Measurements from ENCODE around the gene C1QTNF8. TPM values are rescaled to one million over a fixed set of nuclear protein-coding genes. Genes with fewer than 3 reads are reported as not detected.

C1QTNF8 gene
- total and polyA plus RNA-seq, 11 donors, result not detected

DNA sequence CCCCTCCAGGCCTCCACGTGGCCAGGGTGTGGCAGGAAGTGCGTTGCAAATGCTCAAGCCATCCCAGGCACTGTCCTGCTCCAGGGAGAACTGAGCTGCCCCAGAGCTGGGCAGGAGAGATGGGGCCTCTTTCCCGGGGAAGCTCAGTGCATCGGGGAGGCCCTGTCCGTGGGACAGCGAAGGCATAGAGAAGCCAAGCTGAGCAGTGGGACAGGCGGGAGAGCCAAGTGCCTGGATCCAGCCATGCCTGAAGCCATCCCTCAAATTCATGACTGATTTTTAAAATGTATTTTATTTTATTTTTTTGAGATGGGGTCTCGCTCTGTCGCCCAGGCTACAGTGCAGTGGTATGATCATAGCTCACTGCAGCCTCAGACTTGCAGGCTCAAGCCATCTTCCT lies 48.9 kb downstream of the C1QTNF8 start:
- Histone ChIP-seq H3K4me1 (peaks cover 0 to 37% (median 2%) of the 10 kb centered on the region in 12 donors), H3K9me3 (peaks cover 0 to 1% (median 0%) of the 10 kb centered on the region in 12 donors), H3K27me3 (peaks cover 11 to 60% (median 28%) of the 10 kb centered on the region in 9 donors), H3K4me3 (no peak overlapping the region), H3K36me3 (no peaks in the 10 kb centered on the region), H3K27ac (no peak overlapping the region)
- no peak for ATAC-seq
- no peak for DNase-seq
- 82 to 87% (median 82%) methylated on average over 8 to 9 of the region's 9 CpGs for WGBS, 4 donors
- intact Hi-C loops (cut with DNase I), result no loop called here
- TF ChIP-seq POLR2A (IDR thresholded peaks at IDR 0.05), result no peak
- TF ChIP-seq, protein P1, sequence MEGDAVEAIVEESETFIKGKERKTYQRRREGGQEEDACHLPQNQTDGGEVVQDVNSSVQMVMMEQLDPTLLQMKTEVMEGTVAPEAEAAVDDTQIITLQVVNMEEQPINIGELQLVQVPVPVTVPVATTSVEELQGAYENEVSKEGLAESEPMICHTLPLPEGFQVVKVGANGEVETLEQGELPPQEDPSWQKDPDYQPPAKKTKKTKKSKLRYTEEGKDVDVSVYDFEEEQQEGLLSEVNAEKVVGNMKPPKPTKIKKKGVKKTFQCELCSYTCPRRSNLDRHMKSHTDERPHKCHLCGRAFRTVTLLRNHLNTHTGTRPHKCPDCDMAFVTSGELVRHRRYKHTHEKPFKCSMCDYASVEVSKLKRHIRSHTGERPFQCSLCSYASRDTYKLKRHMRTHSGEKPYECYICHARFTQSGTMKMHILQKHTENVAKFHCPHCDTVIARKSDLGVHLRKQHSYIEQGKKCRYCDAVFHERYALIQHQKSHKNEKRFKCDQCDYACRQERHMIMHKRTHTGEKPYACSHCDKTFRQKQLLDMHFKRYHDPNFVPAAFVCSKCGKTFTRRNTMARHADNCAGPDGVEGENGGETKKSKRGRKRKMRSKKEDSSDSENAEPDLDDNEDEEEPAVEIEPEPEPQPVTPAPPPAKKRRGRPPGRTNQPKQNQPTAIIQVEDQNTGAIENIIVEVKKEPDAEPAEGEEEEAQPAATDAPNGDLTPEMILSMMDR (IDR thresholded peaks at IDR 0.05), result no peak

DNA sequence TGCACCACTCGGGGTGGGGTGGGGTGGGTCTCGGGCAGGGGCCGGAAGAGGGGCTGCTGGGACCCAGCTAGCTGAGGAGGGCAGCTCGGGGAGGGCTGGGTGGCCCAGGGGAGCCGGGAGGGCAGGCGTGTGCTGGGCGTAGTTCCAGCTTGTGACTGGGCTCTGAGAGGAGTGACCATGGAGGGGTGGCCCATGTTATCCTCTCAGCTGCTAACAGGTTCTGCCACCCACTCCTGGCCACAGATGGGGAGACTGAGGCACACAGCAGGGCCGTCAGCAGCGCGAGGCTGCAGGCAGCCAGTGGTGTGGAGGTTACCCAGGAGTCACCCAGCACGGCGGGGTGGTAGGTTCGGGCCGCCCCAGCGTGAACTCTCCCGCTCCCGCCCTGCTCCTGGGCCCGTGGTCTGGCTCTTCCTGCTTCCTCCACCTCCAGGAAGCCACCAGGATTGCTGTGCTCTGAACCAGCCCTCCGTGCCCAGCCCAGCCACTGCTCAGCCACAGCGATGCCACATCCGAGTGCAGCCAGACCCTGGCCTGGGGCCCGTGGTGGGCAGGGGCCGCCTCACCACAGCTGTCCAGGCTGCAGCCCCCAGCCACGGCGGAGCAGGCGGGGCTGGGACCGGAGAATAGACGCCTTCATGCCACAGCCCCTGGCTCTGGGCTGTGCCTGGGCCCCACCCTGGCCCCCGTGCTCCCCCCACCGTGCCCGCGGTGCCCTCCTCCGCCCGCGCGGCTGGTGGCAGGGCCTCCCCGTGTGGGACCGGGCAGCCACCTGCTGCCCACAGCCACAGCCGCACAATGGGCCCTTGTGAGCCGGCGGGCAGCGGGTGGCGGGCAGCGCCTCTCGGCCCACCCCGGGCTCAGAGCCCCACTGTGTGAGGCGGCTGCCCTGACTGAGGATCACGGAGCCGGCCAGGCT lies 49.8 kb downstream of the C1QTNF8 start:
- DNase-seq, result no peak
- H3K27me3 ChIP-seq, result peaks cover 11 to 64% (median 28%) of the 10 kb centered on the region in 9 donors
- WGBS, 4 donors, result 74 to 81% (median 76%) methylated on average over 22 to 49 of the region's 49 CpGs

DNA sequence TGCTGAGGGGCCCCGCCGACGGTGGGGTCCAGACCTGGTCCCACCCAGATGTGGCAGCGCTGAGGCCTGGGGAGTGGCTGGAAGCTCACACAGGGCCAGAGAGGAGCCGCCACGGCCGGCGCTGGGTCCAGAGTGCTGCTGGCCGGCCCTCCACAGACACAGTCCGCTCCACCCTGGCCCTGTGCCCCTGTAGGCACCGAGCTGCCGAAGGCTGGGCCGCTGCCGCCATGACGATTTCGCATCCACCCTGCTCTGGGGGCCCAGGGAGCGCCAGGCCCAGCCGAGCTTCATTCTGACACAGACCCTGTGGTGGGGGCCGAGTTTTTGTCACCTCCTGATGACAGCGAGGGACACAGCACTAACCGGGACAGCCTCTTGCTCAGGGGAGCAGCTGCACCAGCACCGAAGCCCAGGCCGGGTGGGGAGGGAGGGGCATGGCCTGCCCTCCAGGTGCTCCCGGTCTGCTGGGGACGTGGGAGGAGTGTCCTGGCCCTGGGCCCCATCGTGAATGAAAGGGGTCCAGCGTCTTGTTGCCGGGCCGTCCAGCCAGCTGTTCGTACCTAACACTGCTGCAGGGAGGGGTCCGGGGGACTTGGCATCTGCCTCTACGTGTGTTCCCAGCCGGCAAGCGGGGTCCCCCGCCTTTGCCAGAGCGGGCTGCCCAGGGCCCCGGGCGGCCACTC lies 50.6 kb downstream of the C1QTNF8 start:
- H3K27me3 ChIP-seq, result peaks cover 11 to 64% (median 27%) of the 10 kb centered on the region in 9 donors
- peaks cover 0 to 9% (median 3%) of the 10 kb centered on the region in 12 donors for H3K9me3 ChIP-seq
- H3K4me3 ChIP-seq, result no peak overlapping the region
- ATAC-seq (peak in 2 of 4 donors; percentile 9 to 14), DNase-seq (no peak)
- intact Hi-C loops (cut with DNase I), result no loop called here
- no peak for TF ChIP-seq POLR2A (IDR thresholded peaks at IDR 0.05)
- TF ChIP-seq, protein P1 (IDR thresholded peaks at IDR 0.05), result no peak
- no peak overlapping the region for H3K27ac ChIP-seq
- H3K36me3 ChIP-seq, result no peaks in the 10 kb centered on the region
- WGBS, 4 donors, result 49 to 57% (median 52%) methylated on average over 11 to 38 of the region's 38 CpGs
- H3K4me1 ChIP-seq, result peaks cover 0 to 37% (median 2%) of the 10 kb centered on the region in 12 donors

More for the DNA sequence above, 49.8 kb downstream of the C1QTNF8 start:
- H3K4me3 ChIP-seq, result no peak overlapping the region
- no peak overlapping the region for H3K27ac ChIP-seq
- H3K36me3 ChIP-seq, result no peaks in the 10 kb centered on the region
- no peak for TF ChIP-seq POLR2A (IDR thresholded peaks at IDR 0.05)
- TF ChIP-seq, protein P1 (IDR thresholded peaks at IDR 0.05), result no peak
- H3K9me3 ChIP-seq, result peaks cover 0 to 9% (median 3%) of the 10 kb centered on the region in 12 donors
- ATAC-seq, result no peak
- intact Hi-C loops (cut with DNase I), result no loop called here
- peaks cover 0 to 37% (median 2%) of the 10 kb centered on the region in 12 donors for H3K4me1 ChIP-seq
